ENCODE measurements around the gene NELFB. TPM values are rescaled to one million over a fixed set of nuclear protein-coding genes. Genes with fewer than 3 reads are reported as not detected.

The NELFB gene
- total and polyA plus RNA-seq, 9 of the 15 experiments (the other 6 are each of a cell fraction or from before 2014, with no cell fraction given), result 0.24 to 84.0 (median 29.7) TPM

DNA sequence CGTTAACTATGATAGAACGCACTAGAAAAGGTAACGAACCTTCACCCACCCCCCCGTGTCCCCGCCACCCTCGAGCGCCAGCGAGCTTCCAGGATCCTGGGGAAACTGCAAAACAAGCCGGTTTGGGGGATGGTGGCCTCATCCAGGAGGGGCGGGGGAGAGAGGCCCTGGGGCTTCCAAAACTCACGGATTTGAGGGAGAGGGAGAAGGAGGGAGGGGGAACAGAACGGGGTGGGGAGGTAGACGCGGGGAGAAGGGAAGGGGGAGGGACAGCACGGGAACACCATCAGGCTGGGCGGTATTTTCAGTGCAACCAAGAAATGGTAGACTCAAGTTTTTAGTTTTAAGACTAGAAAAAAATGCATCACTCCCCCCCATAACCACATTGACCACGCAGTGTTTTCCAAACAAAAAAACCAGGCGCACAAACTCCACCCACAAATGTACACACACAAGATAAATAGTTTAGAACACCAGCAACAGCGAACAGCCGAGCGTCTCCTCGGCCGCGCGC lies 45.5 kb downstream of the NELFB start (continued):
- TF ChIP-seq, protein P1, sequence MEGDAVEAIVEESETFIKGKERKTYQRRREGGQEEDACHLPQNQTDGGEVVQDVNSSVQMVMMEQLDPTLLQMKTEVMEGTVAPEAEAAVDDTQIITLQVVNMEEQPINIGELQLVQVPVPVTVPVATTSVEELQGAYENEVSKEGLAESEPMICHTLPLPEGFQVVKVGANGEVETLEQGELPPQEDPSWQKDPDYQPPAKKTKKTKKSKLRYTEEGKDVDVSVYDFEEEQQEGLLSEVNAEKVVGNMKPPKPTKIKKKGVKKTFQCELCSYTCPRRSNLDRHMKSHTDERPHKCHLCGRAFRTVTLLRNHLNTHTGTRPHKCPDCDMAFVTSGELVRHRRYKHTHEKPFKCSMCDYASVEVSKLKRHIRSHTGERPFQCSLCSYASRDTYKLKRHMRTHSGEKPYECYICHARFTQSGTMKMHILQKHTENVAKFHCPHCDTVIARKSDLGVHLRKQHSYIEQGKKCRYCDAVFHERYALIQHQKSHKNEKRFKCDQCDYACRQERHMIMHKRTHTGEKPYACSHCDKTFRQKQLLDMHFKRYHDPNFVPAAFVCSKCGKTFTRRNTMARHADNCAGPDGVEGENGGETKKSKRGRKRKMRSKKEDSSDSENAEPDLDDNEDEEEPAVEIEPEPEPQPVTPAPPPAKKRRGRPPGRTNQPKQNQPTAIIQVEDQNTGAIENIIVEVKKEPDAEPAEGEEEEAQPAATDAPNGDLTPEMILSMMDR (IDR thresholded peaks at IDR 0.05 in 2 of 3, conservative IDR thresholded peaks at IDR 0.05 in 1 of 3; ENCODE audit: insufficient read depth in 2 of 3, low read depth in 1 of 3, low read length in 3 of 3), result no peak
- TF ChIP-seq MEIS2 (IDR thresholded peaks at IDR 0.05; ENCODE audit: partially characterized antibody), result no peak
- no peak for TF ChIP-seq MTF1 (CRISPR knock-in tag; IDR thresholded peaks at IDR 0.05; ENCODE audit: borderline replicate concordance)
- TF ChIP-seq HNRNPH1 (optimal IDR thresholded peaks at IDR 0.05; ENCODE audit: low read depth, low read length), result no peak
- no peak for TF ChIP-seq ZC3H11A (IDR thresholded peaks at IDR 0.05; ENCODE audit: low read depth, low read length)
- TF ChIP-seq, protein P2, sequence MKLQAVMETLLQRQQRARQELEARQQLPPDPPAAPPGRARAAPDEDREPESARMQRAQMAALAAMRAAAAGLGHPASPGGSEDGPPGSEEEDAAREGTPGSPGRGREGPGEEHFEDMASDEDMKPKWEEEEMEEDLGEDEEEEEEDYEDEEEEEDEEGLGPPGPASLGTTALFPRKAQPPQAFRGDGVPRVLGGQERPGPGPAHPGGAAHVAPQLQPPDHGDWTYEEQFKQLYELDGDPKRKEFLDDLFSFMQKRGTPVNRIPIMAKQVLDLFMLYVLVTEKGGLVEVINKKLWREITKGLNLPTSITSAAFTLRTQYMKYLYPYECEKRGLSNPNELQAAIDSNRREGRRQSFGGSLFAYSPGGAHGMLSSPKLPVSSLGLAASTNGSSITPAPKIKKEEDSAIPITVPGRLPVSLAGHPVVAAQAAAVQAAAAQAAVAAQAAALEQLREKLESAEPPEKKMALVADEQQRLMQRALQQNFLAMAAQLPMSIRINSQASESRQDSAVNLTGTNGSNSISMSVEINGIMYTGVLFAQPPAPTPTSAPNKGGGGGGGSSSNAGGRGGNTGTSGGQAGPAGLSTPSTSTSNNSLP (IDR thresholded peaks at IDR 0.05; ENCODE audit: borderline replicate concordance, low read depth, low read length), result no peak
- no peak for TF ChIP-seq LCOR (CRISPR knock-in tag; IDR thresholded peaks at IDR 0.05)
- TF ChIP-seq MCM3 (IDR thresholded peaks at IDR 0.05), result no peak
- peak; percentile 28; the same call in 1 of the 2 replicates for TF ChIP-seq LEF1 (IDR thresholded peaks at IDR 0.05)
- TF ChIP-seq, protein P3, sequence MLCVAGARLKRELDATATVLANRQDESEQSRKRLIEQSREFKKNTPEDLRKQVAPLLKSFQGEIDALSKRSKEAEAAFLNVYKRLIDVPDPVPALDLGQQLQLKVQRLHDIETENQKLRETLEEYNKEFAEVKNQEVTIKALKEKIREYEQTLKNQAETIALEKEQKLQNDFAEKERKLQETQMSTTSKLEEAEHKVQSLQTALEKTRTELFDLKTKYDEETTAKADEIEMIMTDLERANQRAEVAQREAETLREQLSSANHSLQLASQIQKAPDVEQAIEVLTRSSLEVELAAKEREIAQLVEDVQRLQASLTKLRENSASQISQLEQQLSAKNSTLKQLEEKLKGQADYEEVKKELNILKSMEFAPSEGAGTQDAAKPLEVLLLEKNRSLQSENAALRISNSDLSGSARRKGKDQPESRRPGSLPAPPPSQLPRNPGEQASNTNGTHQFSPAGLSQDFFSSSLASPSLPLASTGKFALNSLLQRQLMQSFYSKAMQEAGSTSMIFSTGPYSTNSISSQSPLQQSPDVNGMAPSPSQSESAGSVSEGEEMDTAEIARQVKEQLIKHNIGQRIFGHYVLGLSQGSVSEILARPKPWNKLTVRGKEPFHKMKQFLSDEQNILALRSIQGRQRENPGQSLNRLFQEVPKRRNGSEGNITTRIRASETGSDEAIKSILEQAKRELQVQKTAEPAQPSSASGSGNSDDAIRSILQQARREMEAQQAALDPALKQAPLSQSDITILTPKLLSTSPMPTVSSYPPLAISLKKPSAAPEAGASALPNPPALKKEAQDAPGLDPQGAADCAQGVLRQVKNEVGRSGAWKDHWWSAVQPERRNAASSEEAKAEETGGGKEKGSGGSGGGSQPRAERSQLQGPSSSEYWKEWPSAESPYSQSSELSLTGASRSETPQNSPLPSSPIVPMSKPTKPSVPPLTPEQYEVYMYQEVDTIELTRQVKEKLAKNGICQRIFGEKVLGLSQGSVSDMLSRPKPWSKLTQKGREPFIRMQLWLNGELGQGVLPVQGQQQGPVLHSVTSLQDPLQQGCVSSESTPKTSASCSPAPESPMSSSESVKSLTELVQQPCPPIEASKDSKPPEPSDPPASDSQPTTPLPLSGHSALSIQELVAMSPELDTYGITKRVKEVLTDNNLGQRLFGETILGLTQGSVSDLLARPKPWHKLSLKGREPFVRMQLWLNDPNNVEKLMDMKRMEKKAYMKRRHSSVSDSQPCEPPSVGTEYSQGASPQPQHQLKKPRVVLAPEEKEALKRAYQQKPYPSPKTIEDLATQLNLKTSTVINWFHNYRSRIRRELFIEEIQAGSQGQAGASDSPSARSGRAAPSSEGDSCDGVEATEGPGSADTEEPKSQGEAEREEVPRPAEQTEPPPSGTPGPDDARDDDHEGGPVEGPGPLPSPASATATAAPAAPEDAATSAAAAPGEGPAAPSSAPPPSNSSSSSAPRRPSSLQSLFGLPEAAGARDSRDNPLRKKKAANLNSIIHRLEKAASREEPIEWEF (CRISPR knock-in tag; IDR thresholded peaks at IDR 0.05), result no peak
- TF ChIP-seq ZNF707 (CRISPR knock-in tag; conservative IDR thresholded peaks at IDR 0.05), result no peak
- TF ChIP-seq, protein P4, sequence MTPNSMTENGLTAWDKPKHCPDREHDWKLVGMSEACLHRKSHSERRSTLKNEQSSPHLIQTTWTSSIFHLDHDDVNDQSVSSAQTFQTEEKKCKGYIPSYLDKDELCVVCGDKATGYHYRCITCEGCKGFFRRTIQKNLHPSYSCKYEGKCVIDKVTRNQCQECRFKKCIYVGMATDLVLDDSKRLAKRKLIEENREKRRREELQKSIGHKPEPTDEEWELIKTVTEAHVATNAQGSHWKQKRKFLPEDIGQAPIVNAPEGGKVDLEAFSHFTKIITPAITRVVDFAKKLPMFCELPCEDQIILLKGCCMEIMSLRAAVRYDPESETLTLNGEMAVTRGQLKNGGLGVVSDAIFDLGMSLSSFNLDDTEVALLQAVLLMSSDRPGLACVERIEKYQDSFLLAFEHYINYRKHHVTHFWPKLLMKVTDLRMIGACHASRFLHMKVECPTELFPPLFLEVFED (CRISPR knock-in tag; conservative IDR thresholded peaks at IDR 0.05), result no peak
- TF ChIP-seq CTBP1 (IDR thresholded peaks at IDR 0.05; ENCODE audit: borderline replicate concordance), result no peak
- TF ChIP-seq ILF3 (IDR thresholded peaks at IDR 0.05; ENCODE audit: borderline replicate concordance), result no peak
- TF ChIP-seq, protein P5, sequence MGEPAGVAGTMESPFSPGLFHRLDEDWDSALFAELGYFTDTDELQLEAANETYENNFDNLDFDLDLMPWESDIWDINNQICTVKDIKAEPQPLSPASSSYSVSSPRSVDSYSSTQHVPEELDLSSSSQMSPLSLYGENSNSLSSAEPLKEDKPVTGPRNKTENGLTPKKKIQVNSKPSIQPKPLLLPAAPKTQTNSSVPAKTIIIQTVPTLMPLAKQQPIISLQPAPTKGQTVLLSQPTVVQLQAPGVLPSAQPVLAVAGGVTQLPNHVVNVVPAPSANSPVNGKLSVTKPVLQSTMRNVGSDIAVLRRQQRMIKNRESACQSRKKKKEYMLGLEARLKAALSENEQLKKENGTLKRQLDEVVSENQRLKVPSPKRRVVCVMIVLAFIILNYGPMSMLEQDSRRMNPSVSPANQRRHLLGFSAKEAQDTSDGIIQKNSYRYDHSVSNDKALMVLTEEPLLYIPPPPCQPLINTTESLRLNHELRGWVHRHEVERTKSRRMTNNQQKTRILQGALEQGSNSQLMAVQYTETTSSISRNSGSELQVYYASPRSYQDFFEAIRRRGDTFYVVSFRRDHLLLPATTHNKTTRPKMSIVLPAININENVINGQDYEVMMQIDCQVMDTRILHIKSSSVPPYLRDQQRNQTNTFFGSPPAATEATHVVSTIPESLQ (CRISPR knock-in tag; IDR thresholded peaks at IDR 0.05), result no peak
